HUES6 (cell line): ENCODE measurements around the gene CPA5.

Experiments used
- H3K27ac ChIP-seq: 2 replicates; pipeline ENCODE4 v1.7.0; 2013; ENCODE audit warnings: low read depth, mild to moderate bottlenecking, low read length, inconsistent platforms
- H3K27me3 ChIP-seq: 2 replicates; pipeline ENCODE4 v1.6.1; 2013; ENCODE audit warnings: low read length; ENCODE audit not compliant: control insufficient read depth, insufficient read depth
- H3K36me3 ChIP-seq: 2 replicates; pipeline ENCODE4 v1.6.1; 2013; ENCODE audit warnings: low read length; ENCODE audit not compliant: control insufficient read depth, insufficient read depth
- H3K4me1 ChIP-seq: 2 replicates; pipeline ENCODE4 v1.6.1; 2013; ENCODE audit warnings: low read length; ENCODE audit not compliant: control insufficient read depth, insufficient read depth
- H3K4me3 ChIP-seq: 2 replicates; pipeline ENCODE4 v1.5.1; 2013; ENCODE audit warnings: low read depth, low read length
- H3K9ac ChIP-seq: one replicate; pipeline ENCODE4 v1.6.1; 2013; ENCODE audit warnings: mild to moderate bottlenecking, low read length
- H3K9me3 ChIP-seq: 2 replicates; pipeline ENCODE4 v1.6.1; 2013; ENCODE audit warnings: low read depth, low read length; ENCODE audit not compliant: control insufficient read depth, insufficient read depth

Gene CPA5

GRCh38 chr7:130350945-130351790 is 6.6 kb downstream of the CPA5 start:
- Histone ChIP-seq H3K9me3 (no peaks in the 10 kb centered on the region), H3K4me3 (no peak overlapping the region; the same call in 1 of the 2 replicates), H3K27ac (no peak overlapping the region), H3K27me3 (peaks cover 7% of the 10 kb centered on the region; the same call in 1 of the 2 replicates), H3K36me3 (no peaks in the 10 kb centered on the region), H3K4me1 (peaks cover 44% of the 10 kb centered on the region), H3K9ac (peak overlapping the region; percentile 56)

GRCh38 chr7:130351791-130352090 is 7.1 kb downstream of the CPA5 start:
- Histone ChIP-seq H3K4me1 (peaks cover 46% of the 10 kb centered on the region), H3K27me3 (peaks cover 7% of the 10 kb centered on the region; the same call in 1 of the 2 replicates), H3K9ac (no peak overlapping the region), H3K27ac (no peak overlapping the region), H3K36me3 (no peaks in the 10 kb centered on the region), H3K9me3 (no peaks in the 10 kb centered on the region), H3K4me3 (no peak overlapping the region)

- peaks cover 7% of the 10 kb centered on the region; the same call in 1 of the 2 replicates for H3K27me3 ChIP-seq
- no peak overlapping the region for H3K9ac ChIP-seq
- no peaks in the 10 kb centered on the region for H3K9me3 ChIP-seq
- H3K4me3 ChIP-seq = no peak overlapping the region
- H3K4me1 ChIP-seq = peaks cover 50% of the 10 kb centered on the region
- no peak overlapping the region for H3K27ac ChIP-seq
- no peaks in the 10 kb centered on the region for H3K36me3 ChIP-seq
Measured at GRCh38 chr7:130352194-130353074, 7.8 kb downstream of the CPA5 start.

- H3K4me3 ChIP-seq = no peak overlapping the region
- peaks cover 7% of the 10 kb centered on the region; the same call in 1 of the 2 replicates for H3K27me3 ChIP-seq
- H3K4me1 ChIP-seq = peaks cover 50% of the 10 kb centered on the region
- no peak overlapping the region for H3K9ac ChIP-seq
- H3K27ac ChIP-seq = no peak overlapping the region
- no peaks in the 10 kb centered on the region for H3K9me3 ChIP-seq
- no peaks in the 10 kb centered on the region for H3K36me3 ChIP-seq
Measured at GRCh38 chr7:130353196-130353595, 8.6 kb downstream of the CPA5 start.

- H3K27ac ChIP-seq = peak overlapping the region; percentile 33; the same call in 1 of the 2 replicates
- peaks cover 3% of the 10 kb centered on the region; the same call in 1 of the 2 replicates for H3K27me3 ChIP-seq
- H3K36me3 ChIP-seq = no peaks in the 10 kb centered on the region
- peaks cover 34% of the 10 kb centered on the region for H3K4me1 ChIP-seq
- peak overlapping the region; percentile 75 for H3K9ac ChIP-seq
- H3K4me3 ChIP-seq = no peak overlapping the region; the same call in 1 of the 2 replicates
- H3K9me3 ChIP-seq = peaks cover 20% of the 10 kb centered on the region
Measured at GRCh38 chr7:130356121-130356875, 11.7 kb downstream of the CPA5 start.

- H3K27ac ChIP-seq = peak overlapping the region; percentile 33; the same call in 1 of the 2 replicates
- H3K4me1 ChIP-seq = peaks cover 26% of the 10 kb centered on the region
- H3K36me3 ChIP-seq = no peaks in the 10 kb centered on the region
- peaks cover 22% of the 10 kb centered on the region for H3K9me3 ChIP-seq
- H3K27me3 ChIP-seq = no peaks in the 10 kb centered on the region
- peak overlapping the region; percentile 75 for H3K9ac ChIP-seq
- H3K4me3 ChIP-seq = no peak overlapping the region
Measured at GRCh38 chr7:130356876-130357611, 12.4 kb downstream of the CPA5 start.

- no peak overlapping the region for H3K27ac ChIP-seq
- no peaks in the 10 kb centered on the region for H3K36me3 ChIP-seq
- no peaks in the 10 kb centered on the region for H3K27me3 ChIP-seq
- no peak overlapping the region for H3K9ac ChIP-seq
- peaks cover 22% of the 10 kb centered on the region for H3K9me3 ChIP-seq
- H3K4me3 ChIP-seq = no peak overlapping the region
- H3K4me1 ChIP-seq = peaks cover 15% of the 10 kb centered on the region
Measured at GRCh38 chr7:130358471-130358870, 13.9 kb downstream of the CPA5 start.

- Histone ChIP-seq H3K9me3 (peaks cover 22% of the 10 kb centered on the region), H3K4me3 (no peak overlapping the region), H3K9ac (no peak overlapping the region), H3K36me3 (no peaks in the 10 kb centered on the region), H3K27ac (no peak overlapping the region), H3K4me1 (peaks cover 15% of the 10 kb centered on the region), H3K27me3 (no peaks in the 10 kb centered on the region)
Measured at GRCh38 chr7:130359276-130359857, 14.8 kb downstream of the CPA5 start.

- Histone ChIP-seq H3K9ac (no peak overlapping the region), H3K4me3 (no peak overlapping the region), H3K27ac (no peak overlapping the region), H3K36me3 (no peaks in the 10 kb centered on the region), H3K4me1 (peaks cover 21% of the 10 kb centered on the region), H3K9me3 (peaks cover 22% of the 10 kb centered on the region), H3K27me3 (no peaks in the 10 kb centered on the region)
Measured at GRCh38 chr7:130360518-130360917, 15.9 kb downstream of the CPA5 start.

- H3K4me1 ChIP-seq = peaks cover 17% of the 10 kb centered on the region
- no peak overlapping the region for H3K9ac ChIP-seq
- H3K9me3 ChIP-seq = peaks cover 22% of the 10 kb centered on the region
- H3K27me3 ChIP-seq = no peaks in the 10 kb centered on the region
- no peaks in the 10 kb centered on the region for H3K36me3 ChIP-seq
- no peak overlapping the region for H3K27ac ChIP-seq
- H3K4me3 ChIP-seq = no peak overlapping the region
Measured at GRCh38 chr7:130361681-130362080, 17.1 kb downstream of the CPA5 start.
